GM18517 (cell line): ENCODE measurements around the gene FEM1C.
A peak's percentile ranks its signal among the peaks of the same experiment; 100 is the strongest.

Source experiments
- ATAC-seq: cut with Tn5 transposase; IDR thresholded peaks from one replicate; pipeline ENCODE4 v1.9.1; 2021; ENCODE audit warnings: mild to moderate bottlenecking, moderate library complexity; ENCODE audit not compliant: unreplicated experiment

FEM1C gene

GRCh38 chr5:115558388-115558956 is 13.9 kb upstream of the FEM1C start:
- no peak for ATAC-seq

- no peak for ATAC-seq
Observed at GRCh38 chr5:115557667-115558387, 13.3 kb upstream of the FEM1C start.

GRCh38 chr5:115556276-115556675 is 11.7 kb upstream of the FEM1C start:
- ATAC-seq, result no peak

- ATAC-seq, result no peak
Observed at GRCh38 chr5:115555084-115555633, 10.6 kb upstream of the FEM1C start.

- no peak for ATAC-seq
Observed at GRCh38 chr5:115553082-115553481, 8.5 kb upstream of the FEM1C start.

GRCh38 chr5:115551415-115551814 is 6.8 kb upstream of the FEM1C start:
- no peak for ATAC-seq

- ATAC-seq, result no peak
Observed at GRCh38 chr5:115549154-115549553, 4.6 kb upstream of the FEM1C start.

GRCh38 chr5:115548683-115549082 is 4.1 kb upstream of the FEM1C start:
- ATAC-seq, result no peak

GRCh38 chr5:115545351-115545882 is 842 bp upstream of the FEM1C start:
- no peak for ATAC-seq

- peak; percentile 12 for ATAC-seq
Observed at GRCh38 chr5:115544043-115544435, 536 bp downstream of the FEM1C start.

- ATAC-seq, result peak; percentile 37
Observed at GRCh38 chr5:115543365-115544042, 1.1 kb downstream of the FEM1C start.

- no peak for ATAC-seq
Observed at GRCh38 chr5:115542651-115543364, 1.8 kb downstream of the FEM1C start.

- ATAC-seq, result no peak
Observed at GRCh38 chr5:115542086-115542485, 2.5 kb downstream of the FEM1C start.

- ATAC-seq, result no peak
Observed at GRCh38 chr5:115541611-115542010, 3.0 kb downstream of the FEM1C start.

- ATAC-seq, result no peak
Observed at GRCh38 chr5:115535479-115536035, 9.0 kb downstream of the FEM1C start.

- no peak for ATAC-seq
Observed at GRCh38 chr5:115532517-115532916, 12.1 kb downstream of the FEM1C start.

- no peak for ATAC-seq
Observed at GRCh38 chr5:115531787-115532367, 12.7 kb downstream of the FEM1C start.

GRCh38 chr5:115531380-115531779 is 13.2 kb downstream of the FEM1C start:
- no peak for ATAC-seq

- ATAC-seq, result no peak
Observed at GRCh38 chr5:115530426-115530825, 14.1 kb downstream of the FEM1C start.

- no peak for ATAC-seq
Observed at GRCh38 chr5:115526604-115527003, 18.0 kb downstream of the FEM1C start.
